ENCODE data around the gene BCL2L15. TPM values are rescaled to one million over a fixed set of nuclear protein-coding genes. Genes with fewer than 3 reads are reported as not detected.
A peak's percentile ranks its signal among the peaks of the same experiment; 100 is the strongest.

Gene BCL2L15
- total RNA-seq (2016; rRNA removed; fragmentation: Illumina TruSeq; extraction: Trizol) (0.27 TPM in 1 of 2 replicates, not detected in the other), polyA plus RNA-seq (2011; rRNA removed) (0.03 TPM in 2 replicates), polyA minus RNA-seq (2011; rRNA and poly(A)+ RNA removed; ENCODE audit: low replicate concordance) (0.47 TPM in 1 of 2 replicates, not detected in the other), Bru-seq, nascent RNA (percentile 26 among the genes with signal in this experiment), BruChase-seq, experiment 1, labeled RNA remaining after a 6-hour chase (percentile 25 among the genes with signal in this experiment), BruChase-seq, experiment 2, labeled RNA remaining after a 2-hour chase (percentile 36 among the genes with signal in this experiment)
- not detected in 2 replicates for total RNA-seq (2016; cell fraction: cytosol; rRNA removed; fragmentation: Illumina TruSeq; extraction: Trizol; ENCODE audit: low read depth)
- total RNA-seq (2016; cell fraction: insoluble cytoplasmic fraction; rRNA removed; fragmentation: Illumina TruSeq; extraction: Trizol) = 0.04 and 0.09 TPM in 2 replicates
- 0.07 TPM in 1 of 2 replicates, not detected in the other for total RNA-seq (2016; cell fraction: membrane; rRNA removed; fragmentation: Illumina TruSeq; extraction: Trizol)
- 0.09 and 0.22 TPM in 2 replicates for total RNA-seq (2016; cell fraction: nucleus; rRNA removed; fragmentation: Illumina TruSeq; extraction: Trizol)
- not detected in 2 replicates for polyA plus RNA-seq (2011; cell fraction: cytosol; rRNA removed)
- 0.09 and 0.11 TPM in 2 replicates for polyA plus RNA-seq (2011; cell fraction: nucleus; rRNA removed)
- polyA plus RNA-seq (2012) = 0.03 TPM in 1 of 2 replicates, not detected in the other
- not detected in 2 replicates for polyA plus RNA-seq (2016; cell fraction: cytosol; fragmentation: Illumina TruSeq; extraction: Trizol; ENCODE audit: low read depth)
- not detected in 2 replicates for polyA plus RNA-seq (2016; cell fraction: insoluble cytoplasmic fraction; fragmentation: Illumina TruSeq; extraction: Trizol; ENCODE audit: low read depth)
- not detected in 2 replicates for polyA plus RNA-seq (2016; cell fraction: membrane; fragmentation: Illumina TruSeq; extraction: Trizol; ENCODE audit: low read depth)
- 1.1 and 1.3 TPM in 2 replicates for polyA plus RNA-seq (2016; cell fraction: nucleus; fragmentation: Illumina TruSeq; extraction: Trizol; ENCODE audit: insufficient read depth, low read depth)
- polyA minus RNA-seq (2011; cell fraction: cytosol; rRNA and poly(A)+ RNA removed) = not detected in 2 replicates
- polyA minus RNA-seq (2011; cell fraction: nucleus; rRNA and poly(A)+ RNA removed) = 0.37 and 0.52 TPM in 2 replicates
- long read RNA-seq, experiment 1 = 0 reads
- long read RNA-seq, experiment 2 = 0 reads

DNA sequence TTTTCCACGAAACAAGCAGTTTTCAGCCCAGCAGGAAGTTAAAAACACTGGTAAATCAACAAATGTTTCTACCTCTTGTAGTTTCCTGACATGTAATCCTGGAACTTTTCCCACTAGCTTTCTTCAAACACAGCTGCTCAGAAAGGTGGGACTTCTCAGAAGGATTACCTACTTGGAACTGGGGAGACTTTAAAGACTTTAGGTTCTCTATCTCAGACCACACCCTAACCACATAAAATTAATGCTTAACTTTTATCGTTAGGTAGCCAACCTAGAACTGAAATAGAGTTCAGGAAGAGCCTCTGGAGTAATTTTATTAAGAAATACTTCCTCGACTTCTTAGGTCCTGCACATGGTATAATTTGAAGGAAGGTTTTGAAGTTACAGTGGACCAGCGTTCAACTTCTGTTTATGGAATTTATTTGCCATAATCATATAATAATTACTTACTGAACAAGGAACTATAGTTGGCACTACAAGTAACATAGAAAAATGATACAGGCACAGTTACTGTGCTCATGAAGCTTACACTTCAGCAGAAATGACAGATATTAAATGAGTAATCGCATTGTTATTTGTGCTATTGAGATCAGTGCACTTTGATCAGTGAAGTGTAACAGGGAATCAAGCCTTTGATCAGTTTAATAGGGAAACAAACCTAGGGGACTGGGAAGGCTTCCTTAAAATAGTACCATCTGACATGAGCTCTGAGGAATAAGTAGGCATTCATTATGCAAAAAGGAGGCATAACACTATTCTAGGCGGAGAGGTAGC is at the start of gene BCL2L15:
BCL2L15 (minus strand) TSS at position 180 of the 774 bp plus-strand sequence. CDS start 206 bp downstream, outside the sequence.
- Histone ChIP-seq H3K4me3 (replicated peaks in 1 of 3; ENCODE audit: insufficient read depth in 1 of 3, low read depth in 2 of 3, low read length in 3 of 3) (no peak within 1 kb of the TSS), H3K36me3 (replicated peaks in 1 of 2; ENCODE audit: control insufficient read depth in 1 of 2, insufficient read depth in 2 of 2, low read length in 2 of 2) (no peaks in the 10 kb centered on the region), H3K4me1 (ENCODE audit: insufficient read depth, low read length) (no peaks in the 10 kb centered on the region), H3K27me3 (ENCODE audit: control insufficient read depth in 1 of 2, insufficient read depth in 2 of 2, low read length in 2 of 2) (no peaks in the 10 kb centered on the region), H4K20me1 (ENCODE audit: insufficient read depth, low read length) (no peaks in the 10 kb centered on the region), H3K9ac (ENCODE audit: insufficient read depth, low read depth, low read length) (no peak within 1 kb of the TSS), H3K27ac (ENCODE audit: extremely low read length, insufficient read depth, low read length) (no peak within 1 kb of the TSS), H3K9me3 (ENCODE audit: low read length) (no peaks in the 10 kb centered on the region), H3K79me2 (ENCODE audit: insufficient read depth, low read length) (no peaks in the 10 kb centered on the region), H2AFZ (ENCODE audit: low read length) (no peak within 1 kb of the TSS), H3K4me2 (ENCODE audit: low read depth, low read length) (no peak within 1 kb of the TSS)
- FAIRE-seq (no peak), ATAC-seq (no peak), DNase-seq (ENCODE audit: low spot score) (no peak)
- in situ Hi-C loops (cut with HindIII; ENCODE audit: extremely low pct_ligation_motif_present, low pct_unique_long_range_greater_than_20kb) (no loop called here), intact Hi-C loops (cut with micrococcal nuclease; ENCODE audit: unreplicated experiment) (no loop called here)
- CTCF ChIA-PET (ENCODE audit: low intra/inter-chr PET ratio, low total read pairs) = no interaction called here
- WGBS (ENCODE audit: low lambda C conversion rate) = 69% methylated on average over 6 of the region's 6 CpGs
- no TSS peak for BruUV-seq (replicated peaks)
- POLR2A ChIA-PET = no interaction called here
- TF ChIP-seq ZNF530 (CRISPR knock-in tag; IDR thresholded peaks at IDR 0.05; ENCODE audit: low read depth) = no peak
- no peak for TF ChIP-seq HOXA7 (CRISPR knock-in tag; IDR thresholded peaks at IDR 0.05)
- TF ChIP-seq, protein P1, sequence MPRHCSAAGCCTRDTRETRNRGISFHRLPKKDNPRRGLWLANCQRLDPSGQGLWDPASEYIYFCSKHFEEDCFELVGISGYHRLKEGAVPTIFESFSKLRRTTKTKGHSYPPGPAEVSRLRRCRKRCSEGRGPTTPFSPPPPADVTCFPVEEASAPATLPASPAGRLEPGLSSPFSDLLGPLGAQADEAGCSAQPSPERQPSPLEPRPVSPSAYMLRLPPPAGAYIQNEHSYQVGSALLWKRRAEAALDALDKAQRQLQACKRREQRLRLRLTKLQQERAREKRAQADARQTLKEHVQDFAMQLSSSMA (CRISPR knock-in tag; IDR thresholded peaks at IDR 0.05) = no peak
- TF ChIP-seq ZNF775 (CRISPR knock-in tag; IDR thresholded peaks at IDR 0.05; ENCODE audit: borderline replicate concordance) = no peak
- TF ChIP-seq, protein P2, sequence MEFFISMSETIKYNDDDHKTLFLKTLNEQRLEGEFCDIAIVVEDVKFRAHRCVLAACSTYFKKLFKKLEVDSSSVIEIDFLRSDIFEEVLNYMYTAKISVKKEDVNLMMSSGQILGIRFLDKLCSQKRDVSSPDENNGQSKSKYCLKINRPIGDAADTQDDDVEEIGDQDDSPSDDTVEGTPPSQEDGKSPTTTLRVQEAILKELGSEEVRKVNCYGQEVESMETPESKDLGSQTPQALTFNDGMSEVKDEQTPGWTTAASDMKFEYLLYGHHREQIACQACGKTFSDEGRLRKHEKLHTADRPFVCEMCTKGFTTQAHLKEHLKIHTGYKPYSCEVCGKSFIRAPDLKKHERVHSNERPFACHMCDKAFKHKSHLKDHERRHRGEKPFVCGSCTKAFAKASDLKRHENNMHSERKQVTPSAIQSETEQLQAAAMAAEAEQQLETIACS (CRISPR knock-in tag; IDR thresholded peaks at IDR 0.05) = no peak
- no peak for TF ChIP-seq ZNF644 (CRISPR knock-in tag; IDR thresholded peaks at IDR 0.05; ENCODE audit: low read depth)
- TF ChIP-seq, protein P3, sequence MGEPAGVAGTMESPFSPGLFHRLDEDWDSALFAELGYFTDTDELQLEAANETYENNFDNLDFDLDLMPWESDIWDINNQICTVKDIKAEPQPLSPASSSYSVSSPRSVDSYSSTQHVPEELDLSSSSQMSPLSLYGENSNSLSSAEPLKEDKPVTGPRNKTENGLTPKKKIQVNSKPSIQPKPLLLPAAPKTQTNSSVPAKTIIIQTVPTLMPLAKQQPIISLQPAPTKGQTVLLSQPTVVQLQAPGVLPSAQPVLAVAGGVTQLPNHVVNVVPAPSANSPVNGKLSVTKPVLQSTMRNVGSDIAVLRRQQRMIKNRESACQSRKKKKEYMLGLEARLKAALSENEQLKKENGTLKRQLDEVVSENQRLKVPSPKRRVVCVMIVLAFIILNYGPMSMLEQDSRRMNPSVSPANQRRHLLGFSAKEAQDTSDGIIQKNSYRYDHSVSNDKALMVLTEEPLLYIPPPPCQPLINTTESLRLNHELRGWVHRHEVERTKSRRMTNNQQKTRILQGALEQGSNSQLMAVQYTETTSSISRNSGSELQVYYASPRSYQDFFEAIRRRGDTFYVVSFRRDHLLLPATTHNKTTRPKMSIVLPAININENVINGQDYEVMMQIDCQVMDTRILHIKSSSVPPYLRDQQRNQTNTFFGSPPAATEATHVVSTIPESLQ (CRISPR knock-in tag; conservative IDR thresholded peaks at IDR 0.05) = no peak
- TF ChIP-seq ZBTB42 (CRISPR knock-in tag; IDR thresholded peaks at IDR 0.05) = no peak
- no peak for TF ChIP-seq ZFP36L1 (CRISPR knock-in tag; IDR thresholded peaks at IDR 0.05)
- TF ChIP-seq ZMYM4 (CRISPR knock-in tag; IDR thresholded peaks at IDR 0.05) = no peak
- TF ChIP-seq, protein P4, sequence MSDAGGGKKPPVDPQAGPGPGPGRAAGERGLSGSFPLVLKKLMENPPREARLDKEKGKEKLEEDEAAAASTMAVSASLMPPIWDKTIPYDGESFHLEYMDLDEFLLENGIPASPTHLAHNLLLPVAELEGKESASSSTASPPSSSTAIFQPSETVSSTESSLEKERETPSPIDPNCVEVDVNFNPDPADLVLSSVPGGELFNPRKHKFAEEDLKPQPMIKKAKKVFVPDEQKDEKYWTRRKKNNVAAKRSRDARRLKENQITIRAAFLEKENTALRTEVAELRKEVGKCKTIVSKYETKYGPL (CRISPR knock-in tag; IDR thresholded peaks at IDR 0.05) = no peak
- TF ChIP-seq ETV5 (CRISPR knock-in tag; IDR thresholded peaks at IDR 0.05; ENCODE audit: borderline replicate concordance) = no peak
- no peak for TF ChIP-seq ZNF232 (CRISPR knock-in tag; IDR thresholded peaks at IDR 0.05; ENCODE audit: borderline replicate concordance)
- no peak for TF ChIP-seq TARDBP (CRISPR knock-in tag; IDR thresholded peaks at IDR 0.05)

Data from HepG2 (cell line).